ENCODE data around the gene TNRC18.
A peak's percentile ranks its signal among the peaks of the same experiment; 100 is the strongest.
"Not testable (repeated sequence)": the region's sequence is repeated elsewhere in the genome, so short reads cannot be mapped to it uniquely, and the experiment has no call there.

Gene TNRC18

GRCh38 chr7:5349437-5350173 lies 74.0 kb downstream of the TNRC18 start:
- no peak for DNase-seq (ENCODE audit: low read depth)

- DNase-seq (ENCODE audit: low read depth) = no peak
Observed at GRCh38 chr7:5349005-5349380, 74.6 kb downstream of the TNRC18 start.

- DNase-seq (ENCODE audit: low read depth) = no peak
Observed at GRCh38 chr7:5348134-5349004, 75.3 kb downstream of the TNRC18 start.

- DNase-seq (ENCODE audit: low read depth) = no peak
Observed at GRCh38 chr7:5345671-5346070, 78.0 kb downstream of the TNRC18 start.

GRCh38 chr7:5345171-5345570 lies 78.5 kb downstream of the TNRC18 start:
- DNase-seq (ENCODE audit: low read depth) = no peak

GRCh38 chr7:5344342-5344741 lies 79.3 kb downstream of the TNRC18 start:
- no peak for DNase-seq (ENCODE audit: low read depth)

GRCh38 chr7:5343884-5344283 lies 79.8 kb downstream of the TNRC18 start:
- DNase-seq (ENCODE audit: low read depth) = no peak

- DNase-seq (ENCODE audit: low read depth) = no peak
Observed at GRCh38 chr7:5342631-5343030, 81.0 kb downstream of the TNRC18 start.

- DNase-seq (ENCODE audit: low read depth) = no peak
Observed at GRCh38 chr7:5339955-5340354, 83.7 kb downstream of the TNRC18 start.

- no peak for DNase-seq (ENCODE audit: low read depth)
Observed at GRCh38 chr7:5337047-5337446, 86.6 kb downstream of the TNRC18 start.

- DNase-seq (ENCODE audit: low read depth) = no peak
Observed at GRCh38 chr7:5334671-5335070, 89.0 kb downstream of the TNRC18 start.

GRCh38 chr7:5333121-5334045 lies 90.3 kb downstream of the TNRC18 start:
- DNase-seq (ENCODE audit: low read depth) = no peak

- DNase-seq (ENCODE audit: low read depth) = no peak
Observed at GRCh38 chr7:5332579-5332978, 91.1 kb downstream of the TNRC18 start.

- no peak for DNase-seq (ENCODE audit: low read depth)
Observed at GRCh38 chr7:5330288-5330687, 93.3 kb downstream of the TNRC18 start.

- DNase-seq (ENCODE audit: low read depth) = no peak
Observed at GRCh38 chr7:5324961-5325360, 98.7 kb downstream of the TNRC18 start.

GRCh38 chr7:5323800-5324781 lies 99.5 kb downstream of the TNRC18 start:
- peak; percentile 41 for DNase-seq (ENCODE audit: low read depth)

GRCh38 chr7:5322621-5323410 lies 100.8 kb downstream of the TNRC18 start:
- no peak for DNase-seq (ENCODE audit: low read depth)

- DNase-seq (ENCODE audit: low read depth) = no peak
Observed at GRCh38 chr7:5320802-5321396, 102.7 kb downstream of the TNRC18 start.

- DNase-seq (ENCODE audit: low read depth) = no peak
Observed at GRCh38 chr7:5320391-5320790, 103.2 kb downstream of the TNRC18 start.

GRCh38 chr7:5318613-5319012 lies 105.0 kb downstream of the TNRC18 start:
- not testable (repeated sequence) for DNase-seq (ENCODE audit: low read depth)
